Activated CD4-positive, alpha-beta T cell treated with anti-CD3 and anti-CD28 coated beads, Interleukin-2, amount 50 U/mL, for 24 hours (primary cell): ENCODE data around the gene DCDC2C.
"Not testable (repeated sequence)": the region's sequence is repeated elsewhere in the genome, so short reads cannot be mapped to it uniquely, and the experiment has no call there.

Source experiments
- DNase-seq, 2 donors: peaks; one replicate each; pipeline ENCODE4 v3.0.0-alpha.2; 2020; ENCODE audit warnings: low read depth in 1 of 2, low spot score in 1 of 2

The DCDC2C gene

DNA sequence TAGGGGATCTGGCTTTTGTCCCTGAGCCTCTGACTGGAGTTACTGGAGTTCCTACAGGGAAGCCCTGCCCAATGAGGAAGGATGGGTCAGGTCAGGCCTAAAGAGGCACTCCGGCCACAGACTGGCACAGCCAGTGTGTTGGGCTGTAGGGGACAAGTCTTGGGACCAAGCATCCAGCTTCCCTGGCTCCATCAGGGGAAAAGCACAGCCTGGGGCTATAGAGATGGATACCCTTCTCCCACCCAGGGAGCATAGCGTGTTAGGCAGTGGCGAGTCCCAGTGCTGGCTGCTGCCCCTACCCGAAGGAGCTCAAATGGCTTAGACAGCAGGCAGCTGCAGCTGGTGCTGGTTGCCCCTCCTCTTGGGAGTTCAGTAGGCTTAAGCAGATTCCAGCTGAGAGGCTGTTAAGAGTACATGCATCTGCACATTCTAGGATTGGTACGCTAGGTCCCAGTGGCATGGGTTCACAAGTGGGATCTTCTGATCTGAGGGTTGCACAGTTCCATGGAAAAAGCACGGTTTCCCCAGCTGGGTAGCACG lies 111.4 kb downstream of the DCDC2C start:
- DNase-seq, result no peak

DNA sequence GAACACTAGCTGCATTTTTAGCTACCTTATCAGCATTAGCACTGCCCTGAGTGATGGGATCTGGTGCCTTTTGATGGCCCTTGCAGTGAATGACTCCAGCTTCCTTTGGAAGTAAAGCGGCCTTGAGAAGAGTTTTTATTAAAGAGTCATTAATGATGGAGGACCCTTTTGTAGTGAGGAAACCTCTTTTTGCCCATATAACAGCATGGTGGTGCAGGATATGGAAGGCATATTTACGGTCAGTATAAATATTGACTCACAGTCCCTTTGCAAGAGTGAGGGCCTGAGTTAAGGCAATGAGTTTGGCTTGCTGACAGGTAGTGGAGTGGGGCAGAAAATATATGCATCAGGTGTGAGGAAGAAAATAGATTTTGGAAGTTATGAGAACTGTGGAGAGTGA lies 113.8 kb downstream of the DCDC2C start:
- not testable (repeated sequence) for DNase-seq

DNA sequence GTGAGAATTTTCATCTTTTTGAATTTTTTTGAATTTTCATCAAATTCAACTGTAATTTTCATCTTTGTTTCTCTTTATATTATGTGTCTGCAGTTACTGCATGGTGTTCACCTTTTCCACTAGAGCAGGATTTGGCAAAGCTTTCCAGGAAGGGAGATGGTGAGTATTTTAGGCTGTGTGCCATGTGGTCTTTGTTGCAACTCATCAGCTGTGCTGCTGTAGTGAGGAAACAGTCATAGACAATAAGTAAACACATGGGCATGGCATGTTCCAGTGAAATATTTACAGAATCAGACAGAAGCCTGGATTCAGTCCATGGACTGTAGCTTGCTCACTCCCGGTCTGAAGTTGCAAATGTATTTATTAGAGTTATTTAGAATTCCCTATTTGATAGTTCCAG lies 120.4 kb downstream of the DCDC2C start:
- DNase-seq, result no peak

DNA sequence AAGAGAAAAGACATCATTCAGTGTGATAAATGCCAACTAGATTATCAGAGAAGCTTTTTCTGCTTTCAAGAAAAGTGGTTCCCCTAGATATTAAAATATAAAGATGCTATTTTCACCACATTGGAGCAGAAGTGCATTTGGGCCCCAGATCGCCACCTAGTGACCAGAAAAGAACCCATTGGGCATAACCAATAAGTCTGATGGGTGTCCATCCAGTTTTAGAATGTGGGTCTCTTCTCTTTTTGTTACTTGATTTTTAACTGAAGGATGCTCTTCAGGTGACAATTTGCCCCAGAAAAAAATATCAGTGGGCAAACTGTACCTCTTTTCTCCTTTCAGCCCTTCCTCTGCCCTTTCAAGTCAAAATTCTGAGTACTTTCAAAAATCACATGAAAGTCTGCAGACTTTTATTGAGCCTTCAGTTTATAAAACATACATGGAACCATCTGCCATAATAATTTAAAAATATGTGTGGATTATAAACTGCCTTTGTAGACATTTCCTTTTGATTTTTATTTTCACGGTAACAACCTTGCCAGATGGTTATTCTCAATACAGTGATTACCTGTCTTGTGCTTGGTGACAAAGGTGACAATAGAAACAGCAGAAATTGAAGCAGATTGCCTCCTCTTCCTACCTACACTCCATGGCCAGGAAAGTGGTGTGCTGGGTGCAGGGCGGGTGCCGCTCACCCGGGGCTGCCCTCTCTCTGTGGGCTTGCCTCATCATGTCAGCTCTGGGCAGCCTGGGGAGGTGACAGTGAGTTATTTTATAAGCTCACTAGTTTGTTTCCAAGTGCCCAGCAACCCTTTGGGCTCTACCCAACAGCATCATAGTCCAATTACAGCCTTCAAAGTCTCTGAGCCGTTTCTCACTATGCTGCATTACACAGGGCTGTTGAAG lies 124.5 kb downstream of the DCDC2C start:
- no peak for DNase-seq

DNA sequence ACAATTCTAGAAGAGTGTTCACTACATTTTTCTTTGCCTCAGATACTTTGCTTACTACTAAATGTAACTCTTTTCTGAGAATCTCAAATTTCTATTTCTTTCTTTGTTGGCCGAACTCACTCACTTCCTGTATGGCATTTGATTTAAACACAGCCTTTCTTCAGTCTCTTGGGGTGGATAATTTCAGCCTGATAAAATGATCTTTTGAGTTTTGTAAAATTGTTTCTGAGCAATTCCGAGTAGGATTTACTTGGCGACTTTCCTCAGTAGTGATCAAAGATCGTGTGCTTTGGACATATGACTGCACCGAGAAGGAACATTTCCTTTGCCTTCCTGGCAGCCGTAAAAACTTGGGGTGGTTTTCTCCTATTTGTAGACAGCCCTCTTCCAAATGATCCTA lies 127.4 kb downstream of the DCDC2C start:
- no peak for DNase-seq

DNA sequence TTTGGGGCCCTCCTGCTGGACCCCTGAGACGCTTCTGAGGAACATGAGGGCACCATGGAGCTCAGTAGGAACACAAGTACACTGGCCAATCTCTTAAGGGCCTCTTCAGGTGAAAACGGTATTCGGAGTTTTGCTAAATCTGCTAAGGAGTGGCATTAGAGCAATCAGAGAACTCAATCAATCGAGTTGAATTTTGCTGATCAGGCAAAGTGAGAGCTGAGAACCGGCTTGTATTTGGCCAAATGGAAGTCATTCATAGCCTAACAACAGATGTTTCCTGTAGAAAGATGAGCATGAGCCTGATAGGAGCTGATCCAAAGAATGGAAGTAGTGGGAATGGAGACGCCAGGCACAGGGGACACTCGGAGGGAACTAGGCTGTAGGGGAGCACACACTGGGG lies 133.7 kb downstream of the DCDC2C start:
- no peak for DNase-seq

DNA sequence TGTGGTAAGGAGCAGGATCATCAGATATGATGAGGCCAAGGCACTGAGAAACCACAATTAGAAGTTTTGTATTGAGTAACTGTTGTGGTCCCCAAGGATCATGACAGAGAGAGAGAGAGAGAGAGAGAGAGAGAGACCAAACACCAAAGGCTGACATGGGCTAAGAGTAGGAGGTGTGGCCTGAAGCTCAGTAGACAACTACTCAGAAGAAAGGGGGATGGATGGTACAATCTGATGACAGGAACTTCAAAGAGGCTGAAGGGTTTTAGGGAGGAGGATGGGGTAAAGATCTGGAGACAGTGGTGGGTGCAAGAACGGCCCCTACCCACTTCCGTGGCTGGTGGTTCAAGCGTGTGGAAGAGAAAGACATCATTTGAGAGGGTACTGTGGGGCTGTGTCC lies 135.0 kb downstream of the DCDC2C start:
- no peak for DNase-seq

DNA sequence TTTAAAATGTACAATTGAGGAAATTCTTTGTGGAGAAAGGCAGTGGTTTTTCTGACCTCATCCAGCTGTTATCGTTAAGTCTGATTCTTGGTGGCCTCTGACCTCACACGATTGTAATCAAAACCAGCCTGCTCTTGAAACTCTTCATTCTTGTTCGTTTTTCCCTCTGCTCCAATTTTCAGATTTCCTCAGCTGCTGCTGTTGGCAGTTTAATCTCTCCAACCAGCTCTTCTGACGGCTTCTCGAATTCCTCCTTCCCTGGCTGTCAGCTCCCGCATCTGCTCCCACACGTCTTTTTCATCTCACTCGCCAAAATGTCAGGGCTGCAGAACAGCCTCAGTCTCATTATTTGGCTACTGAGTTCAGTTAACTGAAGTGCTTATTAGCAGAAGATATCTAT lies 136.1 kb downstream of the DCDC2C start:
- no peak for DNase-seq

DNA sequence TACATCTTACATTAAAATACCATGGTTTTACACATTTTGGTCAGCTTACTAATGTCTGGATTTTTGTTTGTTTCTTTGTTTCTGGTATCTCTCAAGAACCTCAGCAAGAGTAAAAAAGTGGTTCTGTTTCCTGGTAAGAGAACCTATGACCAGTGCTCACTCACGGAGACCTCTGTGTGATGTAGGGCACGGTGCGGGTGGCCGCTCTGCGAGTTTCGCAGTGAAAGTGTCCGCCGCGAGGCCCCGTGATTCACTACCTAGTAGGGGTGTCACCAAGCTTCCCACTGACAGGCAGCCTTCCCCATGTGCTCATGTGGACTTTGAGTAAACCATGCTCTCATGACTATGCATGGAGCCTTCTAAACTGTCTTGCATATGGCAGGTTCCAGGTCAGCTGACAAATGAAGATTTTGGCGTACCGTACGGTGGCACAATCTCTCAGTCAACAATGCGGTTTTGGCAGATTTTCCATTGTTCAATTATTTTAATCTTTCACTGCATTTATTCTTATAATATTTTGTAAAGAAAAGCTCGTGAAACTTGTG lies 137.3 kb downstream of the DCDC2C start:
- DNase-seq, result no peak

DNA sequence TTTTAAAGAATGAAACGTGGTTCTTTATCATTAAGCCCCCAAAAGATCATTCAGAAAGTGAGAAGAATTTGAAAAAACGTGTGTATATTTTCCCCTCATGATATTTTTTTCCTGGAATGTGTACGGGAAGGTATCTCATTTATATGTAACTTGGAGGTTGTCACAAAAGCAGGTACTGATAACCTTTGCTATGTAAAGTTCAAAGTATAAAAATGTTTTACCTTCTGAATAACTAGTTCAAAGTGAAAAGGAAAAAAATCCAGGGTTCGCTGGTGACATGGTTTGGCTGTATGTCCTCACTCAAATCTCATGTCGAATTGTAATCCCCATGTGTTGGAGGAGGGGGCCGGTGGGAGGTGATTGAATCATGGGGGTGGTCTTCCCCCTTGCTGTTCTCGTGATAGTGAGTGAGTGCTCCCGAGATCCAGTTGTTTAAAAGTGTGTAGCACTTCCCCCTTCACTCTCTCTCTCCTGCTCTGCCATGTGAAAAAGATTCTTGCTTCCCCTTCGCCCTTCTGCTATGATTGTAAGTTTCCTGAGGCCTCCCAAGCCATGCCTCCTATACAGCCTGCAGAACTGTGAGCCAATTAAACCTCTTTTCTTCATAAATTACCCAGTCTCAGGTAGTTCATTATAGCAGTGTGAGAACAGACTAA lies 144.2 kb downstream of the DCDC2C start:
- no peak for DNase-seq

DNA sequence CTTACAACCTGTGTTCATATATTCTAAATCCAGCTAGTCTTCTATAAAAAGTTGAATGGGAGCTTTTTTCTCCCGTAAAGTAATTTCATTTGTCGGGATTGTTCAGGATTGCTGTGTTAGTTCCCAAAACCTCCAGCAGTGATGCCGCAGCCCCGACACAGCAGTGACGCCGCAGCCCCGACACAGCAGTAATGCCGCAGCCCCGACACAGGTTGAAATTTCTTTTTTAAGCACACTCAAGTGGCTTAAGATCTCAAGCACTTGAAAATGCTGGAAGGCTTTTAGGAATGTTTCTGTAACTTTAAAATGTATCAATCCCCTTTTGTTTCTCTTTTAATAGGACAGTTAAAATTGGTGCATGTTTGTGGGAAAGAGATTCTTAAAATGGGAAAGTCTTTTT lies 145.4 kb downstream of the DCDC2C start:
- DNase-seq, result no peak

DNA sequence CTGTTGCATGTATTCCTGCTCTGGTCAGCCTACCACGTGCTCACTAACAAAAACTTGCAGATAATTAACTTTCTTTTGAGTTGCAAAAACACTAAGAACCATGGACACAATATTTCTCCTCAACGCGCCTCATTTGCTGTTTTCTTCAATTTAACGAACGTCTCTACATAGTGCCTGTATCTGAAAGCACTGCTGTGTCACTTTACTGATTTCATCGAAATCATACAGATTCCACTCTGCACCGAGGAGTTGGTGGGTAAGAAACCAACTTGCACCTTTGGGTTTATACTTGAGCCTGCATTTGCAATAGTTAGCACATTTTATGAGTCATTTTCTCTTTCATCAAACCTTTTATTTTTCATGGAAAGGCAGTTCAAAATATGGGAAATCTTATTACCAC lies 145.8 kb downstream of the DCDC2C start:
- DNase-seq, result no peak

DNA sequence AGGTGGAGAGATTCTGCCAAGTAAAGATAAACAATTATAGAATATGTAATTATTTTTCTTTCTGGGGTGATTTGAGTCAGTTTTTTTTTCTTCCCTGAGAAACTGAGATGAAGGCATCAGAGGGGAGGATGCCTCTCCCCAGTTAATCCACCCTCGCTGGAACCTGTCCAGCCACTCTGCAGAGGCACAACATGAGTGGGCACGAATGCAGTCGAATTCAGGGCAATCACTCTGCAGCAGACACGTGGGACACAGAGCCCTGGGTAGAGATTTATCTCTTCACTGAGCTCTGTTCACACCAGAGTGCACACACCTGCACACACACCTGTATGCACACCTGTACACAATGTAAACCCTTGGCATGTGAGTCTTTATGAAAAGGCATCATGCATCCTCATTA lies 154.2 kb downstream of the DCDC2C start:
- DNase-seq, result no peak

DNA sequence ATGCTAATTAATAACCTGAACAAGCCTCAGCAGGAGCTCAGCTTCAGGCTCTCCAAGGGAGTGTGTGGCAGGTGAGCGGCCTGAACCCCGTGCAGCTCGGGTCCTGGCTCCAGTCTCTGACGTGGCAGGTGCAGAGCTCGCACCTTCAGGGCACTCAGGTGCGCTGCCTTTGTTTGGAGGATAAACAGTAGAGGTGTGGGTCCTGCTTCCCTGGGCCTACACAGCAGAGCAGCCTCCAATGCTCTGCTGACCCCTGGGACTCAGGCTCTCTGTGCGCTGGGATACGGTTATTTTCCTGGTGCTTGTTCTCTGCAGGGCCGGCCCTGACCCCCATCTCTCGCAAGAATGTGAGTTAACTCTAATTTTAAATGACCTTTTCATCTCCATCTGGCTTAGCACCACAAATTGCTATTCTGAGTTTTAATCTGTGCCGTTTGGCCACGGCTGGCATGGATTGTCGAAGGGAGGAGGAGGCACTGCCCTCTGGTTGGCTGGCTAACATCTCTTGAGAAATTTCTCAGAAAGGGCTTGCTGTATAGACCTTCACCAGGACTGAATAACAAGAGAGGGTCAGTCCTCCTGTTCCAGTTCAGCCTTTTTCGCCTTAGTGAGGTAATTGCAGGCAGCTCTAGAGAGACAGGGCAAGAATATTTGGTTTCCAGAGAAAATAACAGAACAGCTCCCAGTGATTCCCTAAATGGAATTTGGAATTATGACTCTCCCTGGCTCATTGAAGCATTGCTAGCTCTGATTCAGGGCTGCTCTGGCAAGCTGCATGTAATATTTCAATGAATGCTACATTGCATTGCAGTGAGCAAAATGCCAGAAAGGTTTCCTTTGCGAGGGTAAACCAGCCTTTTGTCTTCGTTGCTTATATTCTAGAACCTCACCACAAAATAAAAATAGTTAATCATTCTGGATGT lies 161.8 kb downstream of the DCDC2C start:
- no peak for DNase-seq

DNA sequence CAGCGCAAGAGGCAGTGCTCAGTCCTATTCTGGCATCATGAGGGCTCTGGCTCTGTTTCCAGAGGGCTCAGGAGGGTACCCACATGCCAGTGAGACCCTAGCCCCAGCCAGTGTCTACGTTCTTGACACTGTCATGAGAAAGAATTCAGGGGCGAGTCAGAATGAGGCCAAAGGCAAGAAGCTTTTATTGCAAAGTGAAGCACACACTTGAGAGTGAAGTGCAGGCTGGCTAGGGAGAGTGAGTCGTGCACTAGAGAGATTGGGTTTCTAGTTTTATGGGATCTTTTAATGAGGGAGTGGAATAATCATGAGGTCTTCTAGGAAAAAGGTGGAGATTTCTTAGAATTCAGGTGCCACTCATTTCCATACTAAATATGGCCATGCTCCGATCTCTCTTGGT lies 164.1 kb downstream of the DCDC2C start:
- DNase-seq, result no peak

DNA sequence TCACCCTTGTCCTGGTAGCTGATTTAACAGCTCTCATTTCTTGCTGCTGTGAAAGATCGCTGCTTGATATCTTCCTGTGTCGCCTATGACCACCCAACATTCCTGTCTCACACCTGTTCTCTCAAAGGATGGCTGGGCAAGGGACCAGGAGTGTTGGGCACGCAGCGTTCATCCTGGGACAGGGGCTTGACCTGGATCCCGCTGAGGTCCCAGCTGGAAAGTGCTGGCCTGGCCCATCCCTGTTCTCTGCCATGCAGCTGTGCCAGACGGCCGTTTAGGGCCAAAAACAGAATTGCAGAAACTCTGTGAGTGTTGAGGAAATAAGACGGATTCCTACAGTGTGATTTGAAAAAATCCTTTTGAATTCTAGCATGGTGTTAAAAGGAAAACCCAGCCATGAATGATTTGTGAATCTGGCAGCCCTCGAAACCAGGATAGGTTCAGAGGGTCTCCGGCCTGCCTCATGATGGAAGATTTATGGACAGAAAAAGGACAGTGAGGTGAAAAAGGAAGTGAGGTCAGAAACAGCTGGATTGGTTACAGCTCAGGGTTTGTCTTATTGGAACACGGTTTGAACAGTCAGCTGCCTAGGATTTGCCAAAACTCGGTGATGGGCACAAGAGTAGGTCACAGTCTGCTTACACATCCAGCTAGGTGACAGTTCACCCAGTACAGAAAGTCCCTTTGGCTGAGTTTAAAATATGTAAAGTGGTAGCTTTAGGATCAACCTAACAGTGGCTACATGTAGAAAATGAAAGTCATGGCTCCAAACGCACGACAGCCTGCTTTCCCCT lies 164.8 kb downstream of the DCDC2C start:
- no peak for DNase-seq

DNA sequence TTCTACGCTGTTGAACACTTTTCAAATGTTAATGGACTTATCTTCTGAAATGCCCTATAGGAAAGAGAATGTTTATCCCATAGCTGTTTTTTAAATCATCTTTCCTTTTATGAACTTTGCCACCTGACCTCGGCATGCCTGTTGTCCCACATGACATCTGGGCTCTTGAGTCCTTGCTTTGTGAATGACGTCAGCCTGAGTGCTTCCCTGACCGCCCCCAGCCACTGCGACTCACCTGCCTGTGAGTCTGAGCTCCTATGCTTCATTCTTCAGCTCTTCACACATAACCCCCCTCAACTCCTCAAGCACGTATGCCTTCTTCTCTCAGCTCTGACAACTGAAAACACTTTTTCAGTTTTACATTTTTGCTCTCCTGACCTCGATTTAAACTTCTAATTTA lies 166.8 kb downstream of the DCDC2C start:
- no peak for DNase-seq

DNA sequence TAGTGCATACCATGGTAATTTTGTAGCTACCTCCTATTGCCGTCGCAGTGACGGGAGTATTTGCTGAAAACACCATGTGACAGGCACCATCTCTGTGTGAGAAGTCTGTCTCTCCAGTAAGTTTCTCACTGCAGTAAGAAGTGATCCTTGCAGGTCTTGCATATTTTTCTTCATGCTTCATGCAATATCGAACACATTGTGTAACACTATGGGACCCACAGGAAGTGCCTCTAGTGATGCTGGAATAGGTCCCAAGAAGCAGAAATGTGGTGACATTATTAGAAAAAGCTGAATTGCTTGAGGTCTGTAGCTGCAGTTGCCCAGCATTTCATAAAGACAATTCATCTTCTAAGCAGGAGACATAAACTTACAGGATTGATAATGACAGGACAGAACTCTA lies 167.6 kb downstream of the DCDC2C start:
- no peak for DNase-seq

DNA sequence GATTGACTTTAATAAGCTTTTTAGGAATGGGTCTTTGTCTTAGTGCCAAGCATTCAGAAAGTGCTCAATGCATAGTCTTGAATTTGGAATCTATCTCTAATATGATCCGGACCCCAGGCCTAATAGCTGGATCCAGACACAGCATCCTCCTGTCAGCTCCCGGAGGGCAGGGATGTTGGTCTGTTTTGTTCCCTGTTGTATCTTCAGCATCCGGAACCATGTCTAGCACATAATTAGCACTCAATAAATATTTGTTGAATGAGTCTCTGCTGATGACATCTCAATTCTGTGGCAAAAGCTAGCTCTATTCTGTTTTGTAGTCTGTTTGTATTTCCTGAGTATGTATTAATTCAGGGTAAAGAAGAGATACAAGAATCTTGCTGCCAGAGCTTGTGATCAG lies 169.1 kb downstream of the DCDC2C start:
- DNase-seq, result no peak

DNA sequence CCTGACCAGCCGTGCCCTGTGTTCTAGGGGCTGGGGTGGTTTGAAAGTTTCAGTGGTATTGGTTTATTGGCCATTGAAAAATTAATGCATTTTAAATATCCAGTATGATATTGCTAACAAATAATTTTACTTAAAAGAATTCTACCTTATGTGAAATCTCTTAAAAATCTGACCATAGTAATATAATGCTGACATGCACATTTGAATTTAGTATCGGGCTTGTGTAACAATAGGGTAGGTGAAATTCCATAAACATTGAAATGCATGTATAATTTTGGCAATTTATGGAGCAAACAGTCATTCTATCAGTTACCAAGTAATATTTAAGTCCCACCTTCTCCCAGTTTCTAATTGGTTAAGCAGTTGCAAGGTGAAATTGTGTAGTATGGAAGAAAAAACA lies 170.5 kb downstream of the DCDC2C start:
- DNase-seq, result no peak
